ELF-1 (cell line): ENCODE results near the gene FARP1.

Experiments used
- DNase-seq: peaks from one replicate; pipeline ENCODE4 v3.0.0-alpha.2; 2016; ENCODE audit warnings: low read depth, low spot score

Gene FARP1

DNA sequence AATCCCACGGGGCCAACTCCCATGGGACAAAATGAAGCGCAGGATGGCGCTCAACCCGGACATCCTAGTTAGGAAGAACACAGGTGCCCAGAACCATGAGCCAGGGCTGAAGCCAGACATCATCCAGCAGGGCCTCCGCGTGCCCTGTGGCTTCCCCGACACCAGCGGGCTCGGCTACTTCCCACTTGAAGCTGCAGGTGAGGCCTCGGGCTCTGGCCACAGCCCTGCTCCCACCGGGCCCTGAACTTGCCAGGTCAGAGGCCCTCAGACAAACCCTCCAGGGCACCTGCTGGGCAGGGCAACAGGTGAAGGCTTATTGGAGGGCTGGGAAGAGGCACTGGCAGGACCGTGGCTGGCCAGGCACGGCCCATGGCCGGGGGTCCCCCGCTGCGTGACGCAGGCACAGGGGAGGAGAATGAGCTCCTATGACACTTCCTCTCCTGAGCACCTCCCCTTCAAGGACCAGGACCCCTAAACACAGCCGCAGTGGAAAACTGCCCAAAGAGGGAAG, 316.3 kb downstream of the FARP1 start:
- DNase-seq, result no peak

DNA sequence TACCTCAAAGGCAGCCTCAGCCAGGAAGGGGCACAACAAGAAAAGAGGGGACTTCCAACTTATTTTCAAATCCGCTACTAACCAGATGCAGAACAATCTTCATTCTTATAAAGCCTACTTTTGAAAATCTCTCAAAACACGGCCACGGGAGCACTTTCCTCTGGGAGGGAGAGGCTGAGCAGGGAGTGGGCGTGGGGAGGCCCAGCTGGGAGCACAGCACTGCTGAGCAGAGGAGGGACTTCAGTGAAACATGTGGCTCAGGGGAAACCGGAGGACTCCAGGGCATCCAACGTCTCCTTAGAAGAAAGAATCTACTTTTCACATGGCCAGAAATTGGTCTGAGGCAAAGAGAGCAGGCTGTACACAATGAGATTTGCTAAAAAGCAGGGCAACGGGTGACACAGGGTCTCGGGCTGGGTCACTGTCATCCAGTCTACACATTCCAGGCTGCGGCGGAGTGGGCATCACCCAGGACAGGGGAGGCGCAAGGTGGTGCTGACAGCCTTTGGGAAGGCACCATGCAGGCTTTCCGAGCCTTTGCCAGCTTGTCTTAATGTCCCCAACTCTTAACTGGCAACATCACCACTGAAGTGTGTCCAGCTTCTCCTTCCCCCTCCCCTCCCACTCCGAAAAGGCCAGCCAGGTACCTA, 317.0 kb downstream of the FARP1 start:
- DNase-seq, result no peak

DNA sequence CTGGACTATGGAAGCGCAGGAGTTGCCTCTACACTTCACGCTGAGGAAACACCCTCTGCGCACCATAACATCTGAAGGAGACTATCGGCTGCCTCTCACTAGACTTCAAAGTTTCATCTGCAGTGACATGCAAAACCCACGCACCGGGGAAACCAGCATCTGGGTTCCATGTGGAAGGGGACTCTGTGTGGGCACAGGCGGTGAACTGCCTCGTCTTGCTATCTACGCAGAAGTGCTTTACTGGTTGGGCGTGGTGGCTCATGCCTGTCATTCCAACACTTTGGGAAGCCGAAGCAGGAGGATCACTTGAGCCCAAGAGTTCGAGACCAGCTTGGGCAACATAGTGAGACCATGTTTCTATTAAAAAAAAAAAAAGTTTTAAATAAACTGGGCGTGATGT, 317.6 kb downstream of the FARP1 start:
- DNase-seq, result no peak

DNA sequence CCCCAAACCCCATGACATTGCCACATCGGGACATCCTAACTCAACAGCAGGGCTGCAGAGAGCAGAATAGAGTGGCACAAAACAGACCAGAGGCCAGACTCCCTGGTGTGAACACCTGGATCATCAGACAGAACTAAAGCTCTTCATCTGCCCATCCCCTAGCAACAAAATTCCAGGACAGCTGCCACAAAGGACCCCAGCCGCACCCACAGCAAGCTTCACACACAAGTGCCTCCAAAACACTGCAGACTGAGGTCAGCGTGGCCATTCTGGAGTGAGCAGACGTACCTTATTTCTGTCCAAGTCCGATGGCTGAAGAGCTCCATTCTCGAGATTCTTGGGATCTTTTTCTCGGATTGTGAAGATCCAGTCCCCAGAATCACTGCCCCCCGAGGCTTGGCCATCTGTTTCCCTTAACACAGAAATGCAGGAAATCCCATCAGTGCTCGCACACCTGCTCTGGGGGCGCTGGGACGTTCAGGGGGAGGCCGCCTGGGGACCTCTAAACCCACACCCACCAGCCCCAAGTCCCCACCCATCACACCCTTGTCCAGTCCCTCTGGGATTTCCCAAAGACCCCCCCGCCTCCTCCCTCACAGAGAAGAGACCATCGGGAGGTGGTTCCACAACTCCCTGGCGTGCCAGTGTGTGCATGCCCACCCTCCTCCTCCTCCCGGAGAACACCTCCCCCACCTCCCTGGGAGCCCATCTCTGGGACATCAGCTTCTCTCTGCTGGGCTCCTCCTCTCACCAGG, 318.8 kb downstream of the FARP1 start:
- DNase-seq, result no peak

DNA sequence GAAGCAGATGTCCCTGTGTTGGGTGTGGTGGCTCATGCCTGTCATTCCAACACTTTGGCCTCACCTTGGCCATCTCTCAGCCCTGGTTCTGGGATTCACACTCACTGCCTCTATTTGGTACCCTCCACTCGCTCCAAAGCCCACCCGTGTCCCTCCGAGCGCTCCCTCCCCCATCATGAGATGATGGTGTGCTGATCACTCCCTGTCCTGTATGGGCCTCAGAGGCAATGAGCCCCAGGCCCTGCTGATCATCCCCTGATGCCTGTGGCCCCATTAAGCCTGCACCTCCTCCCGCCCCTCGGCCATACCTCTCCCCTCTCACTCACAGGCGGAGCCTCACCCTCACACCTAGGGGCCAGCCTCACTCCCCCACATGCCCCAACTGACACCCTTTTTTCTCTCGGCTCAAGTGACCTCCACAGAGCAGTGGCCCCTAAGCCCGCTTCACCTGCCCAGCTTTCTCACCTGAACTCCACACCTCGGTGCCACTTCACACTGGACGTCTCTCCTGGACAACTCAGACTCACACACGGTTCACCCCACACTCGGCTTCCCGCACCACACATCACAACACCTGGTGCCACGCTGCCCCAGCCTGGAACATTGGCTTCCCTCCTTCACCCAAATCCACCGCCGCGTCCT, 319.5 kb downstream of the FARP1 start:
- no peak for DNase-seq

DNA sequence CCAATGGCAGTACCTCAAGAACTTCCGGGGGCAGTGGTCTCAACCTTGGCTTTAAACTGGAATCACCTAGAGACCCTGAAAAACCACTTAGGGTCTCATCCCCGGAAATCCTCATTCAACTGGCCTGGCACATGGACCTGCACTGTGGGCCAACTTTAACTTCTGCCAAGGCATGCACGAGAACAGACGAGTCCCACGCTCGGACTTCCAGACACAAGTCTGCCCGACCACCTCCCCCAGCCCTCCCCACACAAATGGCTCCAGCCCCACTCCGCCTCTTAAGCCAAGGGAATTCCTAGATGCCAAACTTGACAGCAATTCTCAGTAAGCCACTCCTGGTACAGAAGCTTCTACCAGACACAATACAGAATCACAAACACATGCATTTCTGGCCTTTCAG, 320.1 kb downstream of the FARP1 start:
- no peak for DNase-seq

DNA sequence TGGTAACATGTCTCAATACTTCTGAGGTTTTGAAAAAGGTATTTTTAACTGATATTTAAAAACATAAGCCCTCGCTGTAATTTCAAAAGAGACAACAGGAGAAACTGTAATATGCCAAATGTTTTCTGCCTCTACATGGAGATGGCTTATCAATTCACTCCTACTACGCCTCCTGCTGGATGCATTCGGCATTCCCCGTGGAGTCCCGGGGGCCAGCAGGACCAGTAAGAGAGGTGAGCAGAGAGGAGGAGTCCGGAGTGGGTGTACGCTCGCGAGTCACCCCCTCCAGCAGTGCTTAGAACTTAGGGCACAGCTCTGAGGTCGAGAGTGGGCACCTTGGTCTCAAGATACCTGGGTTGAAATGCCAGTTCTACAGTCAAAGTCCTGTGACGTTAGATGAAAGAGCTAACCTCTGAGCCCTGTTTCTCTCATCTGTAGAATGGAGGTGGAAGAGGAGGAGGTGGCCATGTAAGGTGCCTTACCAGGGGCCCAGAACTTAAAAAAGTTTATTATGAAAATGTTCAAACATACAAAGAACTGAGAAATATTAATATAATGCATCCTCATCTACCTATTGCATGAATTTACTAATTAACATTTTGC, 323.8 kb downstream of the FARP1 start:
- DNase-seq, result peak; percentile 62

DNA sequence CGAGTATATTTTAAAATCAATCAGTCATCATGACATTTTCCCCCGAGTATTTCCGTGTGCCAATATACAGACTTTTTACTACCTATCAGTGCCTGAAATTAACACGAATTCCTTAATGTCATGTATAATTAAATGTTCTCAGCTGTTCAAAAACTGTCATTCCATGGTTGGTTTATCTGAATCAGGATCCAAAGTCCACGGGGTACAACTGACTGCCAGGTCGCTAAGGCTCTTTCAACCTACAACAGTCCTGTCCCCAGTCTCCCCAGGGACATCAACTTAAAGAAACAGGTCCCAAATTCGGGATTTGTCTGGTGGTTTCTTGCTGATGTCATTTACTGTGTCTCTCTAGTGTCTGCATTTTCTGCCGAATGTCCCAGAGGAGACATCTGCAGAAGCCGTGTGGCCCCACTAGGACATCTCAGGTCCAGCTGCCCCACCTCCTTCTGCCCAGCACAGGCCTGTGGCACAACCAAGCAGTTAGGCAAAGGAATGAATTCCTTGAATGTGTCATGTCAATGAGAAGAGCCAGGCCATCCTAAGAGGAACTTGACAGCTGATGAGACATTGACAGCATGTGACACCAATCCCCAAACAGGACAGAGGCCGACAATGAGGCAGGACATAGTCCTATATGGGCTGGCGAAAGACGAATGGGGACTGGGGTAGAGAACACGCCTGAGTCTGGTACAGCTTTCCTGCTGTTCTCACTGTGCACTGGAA, 324.5 kb downstream of the FARP1 start:
- DNase-seq, result no peak

DNA sequence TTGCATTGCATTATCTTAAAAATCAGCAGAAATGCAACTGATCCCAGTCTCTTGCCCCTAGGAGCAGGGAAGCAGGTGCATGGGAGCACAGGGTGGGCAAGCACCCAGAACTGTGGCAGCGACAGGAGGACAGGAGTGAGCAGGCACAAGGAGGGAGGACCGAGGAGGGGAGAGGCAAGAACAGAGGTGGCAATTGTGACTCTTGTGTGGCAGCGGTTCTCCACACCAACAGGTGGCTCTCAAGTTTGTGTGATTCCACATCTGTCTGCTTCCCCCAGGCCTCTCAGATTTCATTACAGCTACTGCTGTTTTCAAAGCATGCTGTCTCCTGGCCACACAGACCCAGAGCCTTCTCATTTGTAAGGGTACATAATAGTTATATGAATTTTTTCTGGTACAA, 325.5 kb downstream of the FARP1 start:
- DNase-seq, result no peak

DNA sequence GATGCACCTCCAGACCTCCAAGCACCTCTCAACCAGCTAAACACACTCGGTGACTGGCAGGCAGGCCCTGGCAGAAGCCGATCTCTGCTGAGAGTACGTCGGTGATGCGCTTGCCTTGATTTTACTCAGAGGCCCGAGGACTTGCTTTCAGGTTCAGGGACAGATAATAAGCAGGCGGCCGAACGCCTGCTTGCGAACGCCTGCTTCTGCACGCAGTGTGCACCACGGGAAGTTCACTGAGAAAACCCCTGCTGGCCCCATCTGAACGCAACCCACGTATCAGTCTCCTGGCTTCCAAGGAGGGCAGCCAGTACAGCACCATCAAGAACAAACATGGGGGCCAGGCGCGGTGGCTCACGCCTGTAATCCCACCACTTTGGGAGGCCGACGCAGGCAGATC, 326.0 kb downstream of the FARP1 start:
- DNase-seq, result no peak

DNA sequence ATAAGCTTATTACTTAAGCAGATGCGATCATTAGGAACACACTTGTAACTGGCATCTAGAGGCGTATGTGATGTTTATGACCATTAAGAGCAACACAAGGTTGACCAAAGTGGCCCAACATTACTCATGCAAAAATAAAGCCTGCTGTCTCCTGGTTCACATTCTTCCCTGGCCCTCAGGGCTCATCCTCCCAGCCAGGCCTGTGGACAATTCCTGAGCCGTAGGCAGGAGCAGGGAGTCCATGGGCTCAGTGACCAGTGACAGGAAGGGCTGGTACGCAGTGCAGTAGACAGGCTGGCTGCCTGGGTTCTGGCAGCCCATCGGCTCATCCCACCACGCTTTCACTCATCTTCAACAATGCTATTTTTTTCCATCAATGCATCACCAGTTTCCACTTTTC, 328.0 kb downstream of the FARP1 start:
- DNase-seq, result no peak

DNA sequence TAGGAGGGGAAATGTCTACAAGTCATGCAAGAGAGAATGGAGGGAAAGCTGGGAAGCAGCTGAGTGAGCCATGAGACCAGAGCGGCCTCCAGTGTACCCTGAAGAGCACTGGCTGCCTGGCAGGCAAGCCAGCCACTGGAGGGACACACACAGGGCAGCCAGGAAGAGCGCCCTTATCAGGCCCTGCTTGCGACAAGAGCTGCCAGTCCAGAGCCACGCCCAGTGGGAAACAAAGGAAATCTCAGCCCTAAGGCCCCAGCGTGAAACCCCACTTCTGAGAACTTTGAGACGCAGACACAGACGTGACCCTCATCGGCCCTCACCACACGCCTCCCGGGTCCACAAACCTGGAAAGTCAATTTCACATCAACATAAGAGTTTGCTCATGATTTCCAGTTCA, 329.0 kb downstream of the FARP1 start:
- no peak for DNase-seq

DNA sequence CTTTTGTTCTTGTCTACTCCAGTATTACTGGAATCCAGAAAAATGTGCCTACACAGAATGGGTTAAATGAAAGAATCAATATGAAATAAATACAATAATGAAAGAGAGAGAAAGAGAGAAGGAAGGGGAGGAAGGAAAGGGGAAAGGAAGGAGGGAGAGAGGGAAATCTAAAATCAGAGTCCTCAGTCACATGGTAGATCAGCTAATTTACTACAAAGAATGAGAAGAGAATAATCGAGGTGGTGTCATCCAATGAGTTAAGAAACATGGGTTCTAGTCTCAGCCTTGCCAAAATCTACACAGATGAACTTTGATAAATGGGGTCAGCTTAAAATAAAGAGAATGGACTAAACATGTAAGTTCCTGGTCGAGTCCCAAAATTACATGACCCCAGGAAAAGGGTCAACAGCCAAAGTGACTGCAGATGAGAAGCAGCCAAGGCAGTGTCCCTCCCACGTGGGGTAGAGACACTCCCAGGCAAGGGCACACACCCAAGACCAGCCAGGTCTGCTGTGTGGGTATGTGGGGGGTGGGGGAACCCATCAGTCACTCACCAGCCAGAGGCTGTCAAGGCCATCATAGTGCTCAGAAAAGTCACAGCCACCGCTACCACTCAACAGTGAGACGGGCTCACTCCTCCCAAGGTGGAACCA, 330.4 kb downstream of the FARP1 start:
- no peak for DNase-seq

DNA sequence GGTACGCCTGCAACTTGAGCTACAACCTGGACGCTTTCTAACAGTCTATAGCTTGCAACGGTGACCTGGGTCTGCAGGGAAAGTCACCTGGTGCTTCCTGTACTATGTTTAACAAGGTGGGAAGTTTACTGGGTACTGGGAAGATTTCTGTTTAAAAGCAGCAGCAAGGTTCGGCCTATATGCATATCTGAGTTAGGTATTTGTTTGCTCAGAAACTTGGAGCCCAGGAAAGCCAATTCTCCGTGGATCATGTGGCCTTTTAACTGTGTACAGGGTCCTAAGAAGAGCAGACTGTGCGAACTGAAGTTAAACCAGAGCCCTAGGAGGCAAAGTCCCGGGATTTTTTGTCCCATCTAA, 330.9 kb downstream of the FARP1 start:
- DNase-seq, result no peak

DNA sequence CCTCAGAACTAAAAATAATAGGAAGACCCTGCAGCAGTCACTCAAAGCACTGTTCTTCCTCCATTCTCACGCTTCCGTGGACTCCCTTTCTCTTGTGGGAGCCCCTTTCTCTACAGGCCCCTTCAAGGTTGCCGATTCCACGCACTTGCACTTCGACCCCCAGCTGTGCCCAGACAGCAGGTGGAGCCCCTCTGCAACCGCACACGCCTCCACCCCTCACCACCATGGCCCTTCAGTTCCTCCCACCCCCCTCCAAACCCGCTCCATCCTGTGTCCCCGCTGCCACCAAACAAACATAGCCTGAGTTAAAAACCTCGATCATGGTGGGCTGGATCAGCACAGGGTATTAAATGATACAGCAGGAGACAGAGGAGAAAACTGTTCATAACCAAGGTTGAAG, 331.4 kb downstream of the FARP1 start:
- DNase-seq, result no peak

DNA sequence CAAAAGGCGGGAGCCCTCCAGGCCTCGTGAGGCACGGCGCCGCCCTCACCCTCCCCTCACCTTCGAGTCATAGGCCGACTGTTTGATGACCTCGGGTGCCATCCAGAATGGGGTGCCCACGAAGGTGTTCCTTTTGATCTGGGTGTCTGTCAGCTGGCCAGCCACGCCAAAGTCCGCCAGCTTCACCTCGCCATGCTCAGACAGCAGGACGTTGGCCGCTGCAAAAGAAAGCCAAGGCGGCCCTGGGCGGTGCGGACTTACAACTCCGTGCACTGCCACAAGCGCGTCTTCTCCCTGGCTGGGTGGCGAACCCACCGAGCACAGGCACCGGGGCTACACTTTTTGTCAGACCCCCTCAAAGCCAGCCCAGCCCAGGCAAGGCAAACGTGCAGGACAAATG, 331.9 kb downstream of the FARP1 start:
- no peak for DNase-seq

DNA sequence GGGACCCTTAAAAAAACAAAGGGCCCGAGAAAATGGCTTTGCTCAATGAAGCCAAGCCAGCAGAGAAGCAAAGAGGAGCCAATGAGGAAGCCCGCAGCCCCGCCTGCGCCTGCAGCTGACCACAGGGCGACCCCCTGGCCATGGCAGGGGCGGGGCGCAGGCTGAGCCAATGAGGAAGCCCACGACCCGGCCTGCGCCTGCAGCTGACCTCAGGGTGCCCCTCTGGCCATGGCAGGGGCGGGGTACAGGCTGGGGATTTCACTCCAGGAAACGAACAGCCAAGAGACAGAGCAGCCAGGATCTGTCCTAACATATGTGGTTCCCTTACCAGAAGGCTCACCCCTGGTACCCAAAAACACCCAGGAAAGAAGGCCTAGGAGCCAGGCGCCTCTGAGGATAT, 332.6 kb downstream of the FARP1 start:
- peak; percentile 86 for DNase-seq

DNA sequence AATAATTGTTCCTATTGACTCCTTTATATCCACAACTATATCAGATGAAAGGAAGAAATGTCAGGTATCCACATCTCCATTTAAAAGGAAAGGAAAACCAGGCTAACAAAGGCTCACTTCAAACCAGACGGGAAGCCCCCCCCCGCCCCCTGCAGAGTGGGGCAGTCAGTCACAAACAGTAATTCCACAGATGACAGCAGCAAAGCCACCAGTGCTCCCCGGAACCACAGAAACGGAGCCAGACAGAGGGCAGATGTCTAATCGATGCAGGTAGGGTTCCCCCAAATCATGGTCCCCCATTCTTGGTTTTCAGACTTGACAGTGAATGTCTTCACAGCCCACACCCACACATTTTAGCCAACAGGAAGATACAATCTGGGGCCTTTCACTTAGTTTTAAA, 333.2 kb downstream of the FARP1 start:
- DNase-seq, result peak; percentile 76

DNA sequence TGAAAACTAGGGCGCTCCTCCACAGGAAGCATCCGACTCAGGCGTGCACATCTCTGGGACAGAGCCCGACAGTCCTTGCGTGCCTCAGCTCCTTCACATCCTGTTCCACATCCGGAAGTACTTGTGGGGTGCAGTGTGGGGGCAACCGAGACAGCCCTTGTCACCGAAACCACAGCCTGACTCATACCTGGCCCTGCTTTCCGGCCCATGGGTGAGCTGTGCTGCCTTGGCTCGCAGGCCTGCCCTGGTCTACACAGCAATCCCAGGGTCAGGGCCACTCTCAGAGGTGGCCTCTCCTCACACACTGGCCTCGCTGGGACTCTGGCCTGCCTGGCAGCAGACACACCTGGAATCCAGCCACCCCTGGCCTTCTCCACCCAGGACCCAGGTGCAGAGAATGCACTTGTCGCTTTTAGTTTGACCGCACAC, 333.7 kb downstream of the FARP1 start:
- DNase-seq, result peak; percentile 59

DNA sequence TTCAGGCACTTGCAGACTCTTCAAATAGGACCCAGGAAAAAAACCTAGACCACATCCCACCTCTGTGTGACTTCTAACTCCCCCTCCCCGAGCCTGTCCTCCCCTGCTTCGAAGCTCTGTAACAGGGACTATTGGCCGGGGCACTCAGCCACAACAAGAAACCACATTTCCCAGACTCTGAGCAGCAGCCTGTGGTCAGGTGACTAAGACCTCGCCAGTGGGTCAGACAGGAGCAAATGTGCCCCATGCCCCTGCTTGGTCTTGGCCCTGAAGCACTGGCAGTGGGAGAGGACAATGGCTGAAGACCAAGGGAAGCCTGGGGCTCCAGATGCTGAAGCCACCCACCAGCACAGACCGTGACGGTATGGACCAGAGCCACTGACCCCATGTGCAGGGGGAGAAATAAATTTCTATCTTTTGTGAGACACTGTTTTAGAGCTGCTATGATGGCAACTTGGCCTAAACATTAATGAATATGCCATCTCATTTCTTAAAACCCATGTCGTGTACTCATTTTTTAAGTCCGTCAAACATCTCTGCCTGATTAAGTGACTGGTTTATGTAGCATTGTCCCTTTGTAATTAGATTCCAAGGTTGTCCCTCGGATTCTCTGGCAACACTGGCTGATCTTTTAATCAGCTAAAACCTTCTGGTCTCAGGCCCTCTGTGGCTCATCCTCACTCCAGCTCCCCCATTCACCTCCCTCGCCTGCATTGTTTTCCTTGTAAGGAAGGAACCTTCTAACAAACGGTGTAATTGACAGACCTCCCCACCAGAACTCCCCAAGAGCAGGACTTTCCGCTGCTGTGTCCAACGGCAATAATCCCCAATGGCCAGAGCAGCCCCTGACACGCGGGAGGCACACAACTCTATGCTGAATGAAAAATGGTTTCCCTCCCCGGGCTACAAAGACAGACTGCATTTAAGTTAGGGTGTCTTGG, 335.6 kb downstream of the FARP1 start:
- peak; percentile 53 for DNase-seq
